Panc1 (cell line): ENCODE data around the gene KDM3B. TPM values are rescaled to one million over a fixed set of nuclear protein-coding genes. Genes with fewer than 3 reads are reported as not detected.
A peak's percentile ranks its signal among the peaks of the same experiment; 100 is the strongest.

Source experiments
- ATAC-seq: fragments of 200-7000 bp; cut with Tn5 transposase; 2 replicates; pipeline ENCODE4 v1.9.1; 2020; ENCODE audit warnings: mild to moderate bottlenecking, moderate library complexity
- BruUV-seq: library from RNA; stranded (reverse); fragments of 400-500 nt; replicated peaks from 2 replicates; lab custom pipeline; 2021; lab: Mats Ljungman, UMichigan
- CTCF ChIA-PET: fragments of 300-600 bp; sonication (Branson Sonifier 250); formaldehyde crosslinking; loops from one replicate; lab custom pipeline; 2022; ENCODE audit warnings: antibody characterized with exemption; lab: Charles Lee
- POLR2A ChIA-PET: fragments of 300-600 bp; sonication (Branson Sonifier 250); formaldehyde crosslinking; loops from one replicate; lab custom pipeline; 2022; ENCODE audit warnings: antibody characterized with exemption; lab: Charles Lee
- DNase-seq: peaks from one replicate; pipeline ENCODE4 v3.0.0-alpha.2; 2010; ENCODE audit warnings: low read depth, low spot score
- H3K27ac ChIP-seq: 2 replicates; pipeline ENCODE4 v1.5.1; 2011; ENCODE audit warnings: mild to moderate bottlenecking, low read length, inconsistent platforms
- H3K27me3 ChIP-seq: fragments of 200-500 bp; sonication (Bioruptor generic); 2 replicates; pipeline ENCODE4 v1.6.0; 2014; ENCODE audit warnings: low read length, inconsistent platforms; ENCODE audit not compliant: control insufficient read depth, insufficient read depth
- H3K36me3 ChIP-seq: fragments of 200-500 bp; sonication (Bioruptor generic); 2 replicates; pipeline ENCODE4 v1.5.1; 2014; ENCODE audit warnings: inconsistent platforms, mild to moderate bottlenecking, low read length, moderate library complexity; ENCODE audit not compliant: control insufficient read depth, insufficient read depth
- H3K4me1 ChIP-seq: 2 replicates; pipeline ENCODE4 v1.5.1; 2011; ENCODE audit warnings: inconsistent platforms, mild to moderate bottlenecking, low read length, moderate library complexity; ENCODE audit not compliant: control insufficient read depth, insufficient read depth
- H3K4me3 ChIP-seq, 2 experiments: 2 replicates each; pipeline ENCODE4 v1.5.1; 2011 to 2012; ENCODE audit warnings: low read depth in 2 of 2, low read length in 2 of 2, mild to moderate bottlenecking in 2 of 2, inconsistent platforms in 1 of 2, moderate library complexity in 1 of 2
- H3K9me3 ChIP-seq: fragments of 200-500 bp; sonication (Bioruptor generic); 2 replicates; pipeline ENCODE4 v1.5.1; 2014; ENCODE audit warnings: low read depth, mild to moderate bottlenecking, inconsistent platforms, low read length, moderate library complexity; ENCODE audit not compliant: control insufficient read depth, insufficient read depth
- CTCF ChIP-seq: fragments of 450-650 bp; IDR thresholded peaks from 2 replicates; pipeline ENCODE4 v1.5.1; 2017; ENCODE audit warnings: mild to moderate bottlenecking
- POLR2AphosphoS5 ChIP-seq: IDR thresholded peaks from 2 replicates; pipeline ENCODE4 v1.6.1; 2012; ENCODE audit warnings: mild to moderate bottlenecking, low read depth, low read length, moderate library complexity
- SIN3A ChIP-seq: IDR thresholded peaks from 2 replicates; pipeline ENCODE4 v1.6.1; 2012; ENCODE audit warnings: low read depth, mild to moderate bottlenecking, low read length, moderate library complexity, borderline replicate concordance; ENCODE audit not compliant: insufficient read depth
- TCF7L2 ChIP-seq: IDR thresholded peaks from 2 replicates; pipeline ENCODE4 v1.6.1; 2011; ENCODE audit warnings: mild to moderate bottlenecking, low read depth, low read length, inconsistent platforms
- in situ Hi-C: cut with HindIII; loops from 2 replicates; pipeline ENCODE4 v1.10.0; 2016; ENCODE audit warnings: low sequenced_read_pairs, low pct_unique_long_range_greater_than_20kb
- intact Hi-C: fragments of 100-400 bp; cut with micrococcal nuclease; formaldehyde crosslinking; loops from one replicate; pipeline ENCODE4 v1.10.0; 2022; ENCODE audit not compliant: unreplicated experiment
- total RNA-seq: library from RNA; stranded (reverse); gene quantifications from one replicate; pipeline ENCODE4 v1.2.1, GENCODE V29; 2021; ENCODE audit not compliant: unreplicated experiment
- TF ChIP-seq, protein P1 (sequence below), 2 experiments: IDR thresholded peaks; 2 replicates each; pipeline ENCODE4 v1.6.1; 2011 to 2012; ENCODE audit warnings: low read depth in 2 of 2, control low read depth in 1 of 2, low read length in 1 of 2, mild to moderate bottlenecking in 1 of 2, moderate library complexity in 1 of 2; ENCODE audit not compliant: insufficient read depth in 1 of 2

KDM3B gene
- total RNA-seq, 1 experiment from 2014 or later, result 65.0 TPM

GRCh38 chr5:138354926-138355378 is 2.5 kb downstream of the KDM3B start:
- TF ChIP-seq SIN3A, result no peak
- TF ChIP-seq CTCF, result no peak
- TF ChIP-seq POLR2AphosphoS5, result no peak
- no peak for TF ChIP-seq TCF7L2
- TF ChIP-seq, protein P1, sequence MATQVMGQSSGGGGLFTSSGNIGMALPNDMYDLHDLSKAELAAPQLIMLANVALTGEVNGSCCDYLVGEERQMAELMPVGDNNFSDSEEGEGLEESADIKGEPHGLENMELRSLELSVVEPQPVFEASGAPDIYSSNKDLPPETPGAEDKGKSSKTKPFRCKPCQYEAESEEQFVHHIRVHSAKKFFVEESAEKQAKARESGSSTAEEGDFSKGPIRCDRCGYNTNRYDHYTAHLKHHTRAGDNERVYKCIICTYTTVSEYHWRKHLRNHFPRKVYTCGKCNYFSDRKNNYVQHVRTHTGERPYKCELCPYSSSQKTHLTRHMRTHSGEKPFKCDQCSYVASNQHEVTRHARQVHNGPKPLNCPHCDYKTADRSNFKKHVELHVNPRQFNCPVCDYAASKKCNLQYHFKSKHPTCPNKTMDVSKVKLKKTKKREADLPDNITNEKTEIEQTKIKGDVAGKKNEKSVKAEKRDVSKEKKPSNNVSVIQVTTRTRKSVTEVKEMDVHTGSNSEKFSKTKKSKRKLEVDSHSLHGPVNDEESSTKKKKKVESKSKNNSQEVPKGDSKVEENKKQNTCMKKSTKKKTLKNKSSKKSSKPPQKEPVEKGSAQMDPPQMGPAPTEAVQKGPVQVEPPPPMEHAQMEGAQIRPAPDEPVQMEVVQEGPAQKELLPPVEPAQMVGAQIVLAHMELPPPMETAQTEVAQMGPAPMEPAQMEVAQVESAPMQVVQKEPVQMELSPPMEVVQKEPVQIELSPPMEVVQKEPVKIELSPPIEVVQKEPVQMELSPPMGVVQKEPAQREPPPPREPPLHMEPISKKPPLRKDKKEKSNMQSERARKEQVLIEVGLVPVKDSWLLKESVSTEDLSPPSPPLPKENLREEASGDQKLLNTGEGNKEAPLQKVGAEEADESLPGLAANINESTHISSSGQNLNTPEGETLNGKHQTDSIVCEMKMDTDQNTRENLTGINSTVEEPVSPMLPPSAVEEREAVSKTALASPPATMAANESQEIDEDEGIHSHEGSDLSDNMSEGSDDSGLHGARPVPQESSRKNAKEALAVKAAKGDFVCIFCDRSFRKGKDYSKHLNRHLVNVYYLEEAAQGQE (IDR thresholded peaks at IDR 0.05; ENCODE audit: insufficient read depth in 1 of 2, low read depth in 2 of 2, low read length in 1 of 2), result no peak
- ChIA-PET CTCF (interaction anchor here (0.7 kb wide), 2 partner anchors 12 to 17 kb away, joined by 3 to 8 read pairs; no protein-coding TSS in a partner anchor), POLR2A (no interaction called here)
- ATAC-seq (peak; percentile 55), DNase-seq (no peak)
- no TSS peak for BruUV-seq
- Histone ChIP-seq H3K9me3 (no peaks in the 10 kb centered on the region; the same call in 1 of the 2 replicates), H3K27ac (peak overlapping the region; percentile 89; the same call in 1 of the 2 replicates), H3K4me1 (peaks cover 16% of the 10 kb centered on the region), H3K36me3 (peaks cover 3% of the 10 kb centered on the region; the same call in 1 of the 2 replicates), H3K4me3 (peak overlapping the region; percentile 90 to 93), H3K27me3 (no peaks in the 10 kb centered on the region)
- in situ Hi-C loops (no loop called here), intact Hi-C loops (no loop called here)

GRCh38 chr5:138359621-138360020 is 7.1 kb downstream of the KDM3B start:
- TF ChIP-seq CTCF, result no peak
- TF ChIP-seq SIN3A, result no peak
- TF ChIP-seq POLR2AphosphoS5, result no peak
- TF ChIP-seq, protein P1 (IDR thresholded peaks at IDR 0.05; ENCODE audit: insufficient read depth in 1 of 2, low read depth in 2 of 2, low read length in 1 of 2), result no peak
- TF ChIP-seq TCF7L2, result no peak
- no peaks in the 10 kb centered on the region for H3K36me3 ChIP-seq
- H3K4me1 ChIP-seq, result peaks cover 11% of the 10 kb centered on the region
- intact Hi-C loops (no loop called here), in situ Hi-C loops (no loop called here)
- CTCF ChIA-PET, result no interaction called here
- H3K27me3 ChIP-seq, result no peaks in the 10 kb centered on the region
- no peak for ATAC-seq
- POLR2A ChIA-PET, result no interaction called here
- no peak overlapping the region for H3K27ac ChIP-seq
- DNase-seq, result no peak
- BruUV-seq, result no TSS peak
- H3K9me3 ChIP-seq, result no peaks in the 10 kb centered on the region
- no peak overlapping the region for H3K4me3 ChIP-seq
